ENCODE data around the gene SUMF2. TPM values are rescaled to one million over a fixed set of nuclear protein-coding genes. Genes with fewer than 3 reads are reported as not detected.

SUMF2 gene
- total and polyA plus RNA-seq, 2 of the 13 experiments (the other 11 are each of a cell fraction or from before 2014, with no cell fraction given): 48.9 to 54.4 TPM

GRCh38 chr7:56033671-56034432 is 30.2 kb upstream of the SUMF2 start (continued):
- TF ChIP-seq EP300 (IDR thresholded peaks at IDR 0.05; ENCODE audit: low read depth in 2 of 2, low read length in 2 of 2) (no peak), EP300 (CRISPR knock-in tag; IDR thresholded peaks at IDR 0.05; ENCODE audit: borderline replicate concordance) (peak; percentile 17; the same call in 1 of the 2 replicates), RFX3 (CRISPR knock-in tag; IDR thresholded peaks at IDR 0.05) (no peak), ZNF235 (CRISPR knock-in tag; IDR thresholded peaks at IDR 0.05; ENCODE audit: borderline replicate concordance) (no peak; the same call in 1 of the 2 replicates), ZNF652 (CRISPR knock-in tag; IDR thresholded peaks at IDR 0.05; ENCODE audit: borderline replicate concordance, low read depth) (no peak), BHLHE40 (IDR thresholded peaks at IDR 0.05; ENCODE audit: low read length) (no peak; the same call in 1 of the 2 replicates), ZBTB10 (CRISPR knock-in tag; IDR thresholded peaks at IDR 0.05; ENCODE audit: borderline replicate concordance) (no peak), ZMAT3 (CRISPR knock-in tag; conservative IDR thresholded peaks at IDR 0.05) (peak; percentile 82; the same call in 1 of the 2 replicates), ZNF569 (CRISPR knock-in tag; IDR thresholded peaks at IDR 0.05; ENCODE audit: borderline replicate concordance) (no peak; the same call in 1 of the 2 replicates), KLF15 (CRISPR knock-in tag; IDR thresholded peaks at IDR 0.05; ENCODE audit: borderline replicate concordance) (no peak), ZNF776 (CRISPR knock-in tag; IDR thresholded peaks at IDR 0.05) (0 out of 2 replicates have a peak, but pooled peaks have one; percentile 34), MXD4 (CRISPR knock-in tag; IDR thresholded peaks at IDR 0.05) (peak; percentile 62; the same call in 1 of the 2 replicates), SMAD3 (CRISPR knock-in tag; IDR thresholded peaks at IDR 0.05) (peak; percentile 22; the same call in 1 of the 2 replicates), NPAS2 (CRISPR knock-in tag; IDR thresholded peaks at IDR 0.05; ENCODE audit: borderline replicate concordance) (no peak), RBM22 (optimal IDR thresholded peaks at IDR 0.05; ENCODE audit: low read length) (no peak), RBM39 (IDR thresholded peaks at IDR 0.05; ENCODE audit: low read depth, low read length, poor library complexity, severe bottlenecking) (peak; percentile 90), ARNT2 (CRISPR knock-in tag; IDR thresholded peaks at IDR 0.05; ENCODE audit: low read depth) (peak; percentile 74; the same call in 1 of the 2 replicates), SIN3A (IDR thresholded peaks at IDR 0.05; ENCODE audit: borderline replicate concordance, low read depth, low read length) (peak; percentile 19; the same call in 1 of the 2 replicates), MXI1 (IDR thresholded peaks at IDR 0.05; ENCODE audit: borderline replicate concordance, low read depth, low read length) (peak; percentile 47; the same call in 1 of the 3 replicates), SAFB2 (CRISPR knock-in tag; IDR thresholded peaks at IDR 0.05; ENCODE audit: borderline replicate concordance, low read depth) (0 out of 2 replicates have a peak, but pooled peaks have one; percentile 58), MAZ (IDR thresholded peaks at IDR 0.05; ENCODE audit: borderline replicate concordance, low read depth, low read length) (peak; percentile 94), MAZ (CRISPR knock-in tag; IDR thresholded peaks at IDR 0.05; ENCODE audit: low read depth) (peak; percentile 74; the same call in 1 of the 2 replicates), ZNF343 (CRISPR knock-in tag; IDR thresholded peaks at IDR 0.05) (0 out of 2 replicates have a peak, but pooled peaks have one; percentile 23), CEBPB (IDR thresholded peaks at IDR 0.05; ENCODE audit: borderline replicate concordance, low read depth, low read length) (peak; percentile 99), ZMYM4 (CRISPR knock-in tag; IDR thresholded peaks at IDR 0.05) (no peak; the same call in none of the 2 replicates), U2AF2 (IDR thresholded peaks at IDR 0.05; ENCODE audit: low read depth, low read length) (no peak), HNRNPH1 (optimal IDR thresholded peaks at IDR 0.05; ENCODE audit: low read depth, low read length) (no peak), HOXA5 (CRISPR knock-in tag; IDR thresholded peaks at IDR 0.05) (peak; percentile 56; the same call in 1 of the 2 replicates), CBX5 (CRISPR knock-in tag; IDR thresholded peaks at IDR 0.05; ENCODE audit: borderline replicate concordance) (no peak; the same call in 1 of the 2 replicates)

Data from HepG2 (cell line).